Astrocyte of the spinal cord (primary cell): ENCODE measurements around the gene HUWE1.
"Not testable (repeated sequence)": the region's sequence is repeated elsewhere in the genome, so short reads cannot be mapped to it uniquely, and the experiment has no call there.

Source experiments
- DNase-seq: peaks from one replicate; pipeline ENCODE4 v3.0.0; 2011; ENCODE audit warnings: low read depth, low spot score
- H3K4me3 ChIP-seq: 2 replicates; pipeline ENCODE4 v1.5.1; 2011; ENCODE audit warnings: low read depth, mild to moderate bottlenecking, low read length, moderate library complexity
- CTCF ChIP-seq: IDR thresholded peaks from 2 replicates; pipeline ENCODE4 v1.5.1; 2012; ENCODE audit warnings: low read depth, mild to moderate bottlenecking, low read length, inconsistent platforms
- in situ Hi-C: cut with HindIII; loops from 2 replicates; pipeline ENCODE4 v1.10.0; 2017; ENCODE audit warnings: low sequenced_read_pairs

Gene HUWE1

GRCh38 chrX:53556868-53557267, 129.7 kb downstream of the HUWE1 start:
- in situ Hi-C loops: no loop called here
- TF ChIP-seq CTCF: no peak
- no peak for DNase-seq
- no peak overlapping the region for H3K4me3 ChIP-seq

GRCh38 chrX:53550756-53551463, 135.6 kb downstream of the HUWE1 start:
- in situ Hi-C loops: no loop called here
- no peak overlapping the region for H3K4me3 ChIP-seq
- no peak for TF ChIP-seq CTCF
- DNase-seq: no peak

GRCh38 chrX:53547668-53548067, 138.9 kb downstream of the HUWE1 start:
- TF ChIP-seq CTCF: no peak
- in situ Hi-C loops: no loop called here
- DNase-seq: no peak
- H3K4me3 ChIP-seq: no peak overlapping the region

- TF ChIP-seq CTCF: no peak
- in situ Hi-C loops: no loop called here
- no peak overlapping the region for H3K4me3 ChIP-seq
- no peak for DNase-seq
These were observed 141.6 kb downstream of the HUWE1 start for GRCh38 chrX:53544936-53545335.

- no peak for TF ChIP-seq CTCF
- H3K4me3 ChIP-seq: no peak overlapping the region
- in situ Hi-C loops: no loop called here
- DNase-seq: no peak
These were observed 147.7 kb downstream of the HUWE1 start for GRCh38 chrX:53538781-53539180.

GRCh38 chrX:53531255-53531966, 155.1 kb downstream of the HUWE1 start:
- in situ Hi-C loops, H3K4me3 ChIP-seq, DNase-seq: not testable (repeated sequence)

GRCh38 chrX:53526999-53527398, 159.5 kb downstream of the HUWE1 start:
- no peak overlapping the region for H3K4me3 ChIP-seq
- in situ Hi-C loops: no loop called here
- TF ChIP-seq CTCF: no peak
- no peak for DNase-seq
